GM23248 (cell line): ENCODE results near the gene TAX1BP3.

ENCODE experiments used
- EZH2 ChIP-seq: fragments of 200-600 bp; sonication (generic); IDR thresholded peaks from 2 replicates; pipeline ENCODE4 v1.6.1; 2018; ENCODE audit warnings: antibody characterized with exemption, mild to moderate bottlenecking; ENCODE audit not compliant: insufficient read depth, poor library complexity, severe bottlenecking
- EZH2phosphoT487 ChIP-seq: fragments of 200-600 bp; sonication (generic); IDR thresholded peaks from 2 replicates; pipeline ENCODE4 v1.6.1; 2018; ENCODE audit warnings: antibody characterized with exemption, moderate library complexity, mild to moderate bottlenecking, low read depth; ENCODE audit not compliant: insufficient read depth

- TF ChIP-seq EZH2 (no peak), EZH2phosphoT487 (no peak)
Measured at GRCh38 chr17:3647251-3647650, 21.1 kb downstream of the TAX1BP3 start.
